ENCODE measurements around the gene CALCOCO1. TPM values are rescaled to one million over a fixed set of nuclear protein-coding genes. Genes with fewer than 3 reads are reported as not detected.

CALCOCO1 gene
- total RNA-seq, 4 donors from 2014 or later: 153 to 212 (median 155) TPM

- intact Hi-C loops (cut with DNase I): no loop called here
- 59 to 69% methylated on average over 4 of the region's 4 CpGs for WGBS, 2 donors
- H3K36me3 ChIP-seq: peaks cover 19 to 21% of the 10 kb centered on the region in 2 donors
- H3K4me1 ChIP-seq: no peaks in the 10 kb centered on the region
- no peak for TF ChIP-seq POLR2A (IDR thresholded peaks at IDR 0.05)
- no peak for TF ChIP-seq CTCF (IDR thresholded peaks at IDR 0.05)
- no peaks in the 10 kb centered on the region for H3K27me3 ChIP-seq
- no peak for DNase-seq
- no peak overlapping the region for H3K4me3 ChIP-seq (replicated peaks in 1 of 3)
- H3K27ac ChIP-seq: no peak overlapping the region
- no peaks in the 10 kb centered on the region for H3K9me3 ChIP-seq
These were observed 17.6 kb downstream of the CALCOCO1 start for GRCh38 chr12:53709671-53710070.

- H3K27me3 ChIP-seq: peaks cover 3% of the 10 kb centered on the region
- TF ChIP-seq CTCF (IDR thresholded peaks at IDR 0.05): no peak
- TF ChIP-seq POLR2A (IDR thresholded peaks at IDR 0.05): no peak
- H3K4me1 ChIP-seq: no peaks in the 10 kb centered on the region
- intact Hi-C loops (cut with DNase I): no loop called here
- no peak overlapping the region for H3K4me3 ChIP-seq (replicated peaks in 1 of 3)
- H3K9me3 ChIP-seq: no peaks in the 10 kb centered on the region
- DNase-seq: no peak
- WGBS, 2 donors: 65 to 78% methylated on average over 1 of the region's 1 CpG
- no peaks in the 10 kb centered on the region for H3K36me3 ChIP-seq
- H3K27ac ChIP-seq: no peak overlapping the region
These were observed 21.2 kb downstream of the CALCOCO1 start for GRCh38 chr12:53706080-53706479.

- Histone ChIP-seq H3K36me3 (no peaks in the 10 kb centered on the region), H3K4me3 (replicated peaks in 1 of 3) (no peak overlapping the region), H3K27me3 (peaks cover 3% of the 10 kb centered on the region), H3K9me3 (no peaks in the 10 kb centered on the region), H3K4me1 (no peaks in the 10 kb centered on the region), H3K27ac (no peak overlapping the region)
- WGBS, 2 donors: 70 to 73% methylated on average over 4 of the region's 4 CpGs
- TF ChIP-seq CTCF (IDR thresholded peaks at IDR 0.05) (no peak), POLR2A (IDR thresholded peaks at IDR 0.05) (no peak)
- intact Hi-C loops (cut with DNase I): loop anchor here (2.0 kb wide), 1 partner anchor 37 kb away; no protein-coding TSS in a partner anchor
- DNase-seq: no peak
These were observed 23.5 kb downstream of the CALCOCO1 start for GRCh38 chr12:53703756-53704155.

- TF ChIP-seq POLR2A (IDR thresholded peaks at IDR 0.05): no peak
- TF ChIP-seq CTCF (IDR thresholded peaks at IDR 0.05): peak; percentile 60 to 93 (median 87)
- Histone ChIP-seq H3K9me3 (no peaks in the 10 kb centered on the region), H3K27ac (no peak overlapping the region), H3K4me3 (replicated peaks in 1 of 3) (no peak overlapping the region), H3K36me3 (no peaks in the 10 kb centered on the region), H3K4me1 (peaks cover 0 to 3% of the 10 kb centered on the region in 2 donors), H3K27me3 (peaks cover 9% of the 10 kb centered on the region)
- WGBS, 2 donors: 3% methylated on average over 8 of the region's 8 CpGs
- DNase-seq: peak; percentile 78 to 81
- intact Hi-C loops (cut with DNase I): loop anchor here (2.0 kb wide), 1 partner anchor 39 kb away; no protein-coding TSS in a partner anchor
These were observed 25.6 kb downstream of the CALCOCO1 start for GRCh38 chr12:53701518-53702264.

GRCh38 chr12:53700567-53700966 lies 26.7 kb downstream of the CALCOCO1 start:
- Histone ChIP-seq H3K9me3 (no peaks in the 10 kb centered on the region), H3K36me3 (no peaks in the 10 kb centered on the region), H3K4me3 (replicated peaks in 1 of 3) (no peak overlapping the region), H3K4me1 (peaks cover 0 to 10% of the 10 kb centered on the region in 2 donors), H3K27me3 (peaks cover 13% of the 10 kb centered on the region), H3K27ac (no peak overlapping the region)
- intact Hi-C loops (cut with DNase I): no loop called here
- DNase-seq: peak; percentile 31 to 54
- 18 to 31% methylated on average over 6 of the region's 6 CpGs for WGBS, 2 donors
- TF ChIP-seq POLR2A (IDR thresholded peaks at IDR 0.05) (no peak), CTCF (IDR thresholded peaks at IDR 0.05) (no peak)

Measured in thyroid gland (tissue), 4 donors.